GM10847 (cell line): ENCODE measurements around the gene SGCE.

Source experiments
- POLR2A ChIP-seq: IDR thresholded peaks from 2 replicates; pipeline ENCODE4 v1.6.1; 2011; ENCODE audit not compliant: insufficient read length; ENCODE audit errors: extremely low read depth

The SGCE gene

DNA sequence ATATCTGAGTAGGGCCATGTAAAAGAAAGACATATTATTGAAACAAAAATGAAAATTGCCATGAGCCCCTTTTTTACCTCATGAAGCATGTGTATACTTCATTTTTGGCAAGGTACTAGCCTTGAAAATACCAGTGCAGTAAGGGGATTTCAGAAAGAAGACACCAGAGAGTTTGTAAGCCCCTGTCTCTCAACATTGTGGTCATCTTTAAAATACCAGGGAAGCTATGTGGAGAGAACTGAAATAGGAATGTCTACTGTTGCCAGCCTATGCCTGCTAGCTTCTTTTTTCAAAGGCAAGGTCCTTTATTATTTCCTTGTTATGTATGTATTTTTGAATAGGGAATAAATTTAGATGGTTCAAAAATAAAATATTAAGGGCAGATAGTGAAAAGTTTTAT, 88.5 kb downstream of the SGCE start:
- TF ChIP-seq POLR2A, result no peak

DNA sequence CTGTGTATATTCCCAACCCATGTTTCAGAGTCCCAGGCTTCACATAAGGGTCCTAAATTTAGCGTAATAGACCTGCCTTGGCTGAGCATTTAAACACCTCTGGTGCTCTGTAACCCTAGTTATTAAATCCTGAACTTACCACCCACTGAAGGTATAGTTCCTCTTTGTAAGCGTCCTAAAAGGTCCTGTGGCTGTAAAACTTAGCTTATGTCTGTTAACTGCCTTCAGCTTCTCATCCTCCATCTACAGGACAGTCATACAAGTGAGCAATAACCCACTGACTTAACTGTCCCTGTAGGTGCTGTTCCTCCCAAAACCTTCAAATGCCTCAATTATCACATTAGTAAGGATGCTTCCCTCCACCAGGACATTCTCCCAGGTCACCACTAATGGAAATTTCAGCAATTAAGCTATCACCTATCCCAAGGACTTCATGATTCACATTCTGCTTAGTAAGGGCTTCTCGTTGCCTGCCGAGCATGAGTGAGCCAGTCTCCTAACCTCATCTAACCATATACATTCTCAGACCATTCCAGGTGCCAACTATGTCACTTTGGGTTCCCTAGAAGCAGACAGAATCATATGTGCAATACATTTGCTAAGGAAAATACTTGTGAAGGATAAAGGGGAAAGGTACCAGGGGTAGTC, 90.6 kb downstream of the SGCE start:
- no peak for TF ChIP-seq POLR2A

DNA sequence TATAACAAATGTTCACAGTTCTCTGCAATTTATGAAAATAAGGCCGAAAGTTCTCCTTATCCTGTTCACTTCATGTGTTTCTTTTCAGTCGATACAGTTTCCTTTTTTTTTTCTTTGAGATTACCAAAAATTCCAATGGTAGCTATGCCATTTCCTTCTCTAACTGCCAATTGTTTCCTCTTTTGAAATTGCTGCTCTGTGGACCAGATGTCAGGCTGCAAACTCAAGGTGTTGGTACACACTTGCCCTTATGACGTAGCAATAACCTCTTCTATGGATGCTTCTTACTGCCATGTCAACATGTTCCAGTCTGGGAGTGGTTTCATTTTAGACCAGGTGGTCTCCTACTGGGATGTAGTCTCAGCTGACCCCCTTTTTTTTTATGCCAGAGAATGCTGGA, 93.4 kb downstream of the SGCE start:
- no peak for TF ChIP-seq POLR2A

DNA sequence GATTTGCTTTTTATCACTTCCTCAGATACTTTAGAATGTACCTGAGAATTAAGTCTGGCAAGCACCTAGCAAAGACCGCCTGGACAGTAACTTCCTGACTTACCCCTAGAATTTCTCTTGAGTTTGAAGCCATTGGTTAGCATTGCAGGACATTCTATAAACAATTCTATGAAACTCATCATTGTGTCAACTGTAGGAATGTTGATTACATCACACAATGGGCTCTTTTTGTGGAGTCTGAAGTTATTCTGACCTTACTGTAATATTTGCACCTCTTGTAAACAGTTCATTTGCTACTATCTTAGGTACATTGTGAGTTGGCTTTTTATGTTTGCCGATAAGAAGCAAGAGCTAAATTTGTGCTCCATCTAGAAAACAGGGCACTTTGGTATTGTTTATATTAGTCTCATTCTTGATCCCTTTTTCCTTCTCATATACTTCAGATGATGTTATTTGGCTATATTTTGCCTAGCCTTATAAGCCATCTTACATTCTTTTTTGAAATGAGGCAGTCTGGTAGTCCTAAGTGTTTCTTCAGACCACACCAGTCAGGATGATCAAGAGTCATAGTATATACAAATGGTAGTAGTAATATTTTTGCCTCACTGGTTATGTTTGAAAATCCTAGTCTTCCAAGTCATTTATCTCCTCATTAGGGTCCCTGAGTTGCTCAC, 94.0 kb downstream of the SGCE start:
- no peak for TF ChIP-seq POLR2A

DNA sequence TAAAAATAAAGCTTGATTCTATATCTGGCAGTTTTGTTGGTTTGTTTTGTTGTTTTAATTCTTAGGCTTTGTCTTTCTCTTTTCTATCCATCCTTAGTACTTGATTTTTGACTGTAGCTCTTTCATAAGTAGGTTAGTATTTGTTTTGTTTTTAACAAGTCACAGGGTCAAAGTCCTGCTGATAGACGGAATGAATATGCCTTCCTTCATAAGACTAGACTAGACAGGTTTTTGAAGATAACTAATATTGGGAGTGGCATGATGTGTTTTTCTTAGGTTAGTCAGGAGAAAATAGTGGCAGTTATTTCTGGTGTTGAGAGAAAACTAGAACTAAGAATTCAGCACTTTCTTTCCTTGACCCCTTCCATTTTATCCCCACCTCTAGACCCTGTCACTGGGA, 96.0 kb downstream of the SGCE start:
- TF ChIP-seq POLR2A, result no peak

DNA sequence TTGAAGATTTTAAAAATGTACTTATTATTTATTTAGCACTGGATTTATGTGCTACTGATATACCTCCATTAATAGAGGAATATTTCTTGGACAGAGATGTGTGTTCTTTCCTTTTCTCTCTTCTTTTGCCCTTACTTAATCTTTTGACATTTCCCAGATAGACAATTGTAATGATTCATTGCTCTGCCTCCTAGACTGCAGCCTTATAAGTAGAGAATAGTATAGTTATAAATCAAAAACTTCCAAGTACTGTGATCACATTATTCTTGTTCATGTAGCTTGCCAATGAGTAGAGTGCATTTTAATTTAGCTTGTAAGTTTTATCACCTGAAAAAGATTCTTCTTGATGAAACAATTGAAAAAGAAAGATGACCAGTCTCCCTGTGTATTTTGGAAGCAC, 98.7 kb downstream of the SGCE start:
- no peak for TF ChIP-seq POLR2A

DNA sequence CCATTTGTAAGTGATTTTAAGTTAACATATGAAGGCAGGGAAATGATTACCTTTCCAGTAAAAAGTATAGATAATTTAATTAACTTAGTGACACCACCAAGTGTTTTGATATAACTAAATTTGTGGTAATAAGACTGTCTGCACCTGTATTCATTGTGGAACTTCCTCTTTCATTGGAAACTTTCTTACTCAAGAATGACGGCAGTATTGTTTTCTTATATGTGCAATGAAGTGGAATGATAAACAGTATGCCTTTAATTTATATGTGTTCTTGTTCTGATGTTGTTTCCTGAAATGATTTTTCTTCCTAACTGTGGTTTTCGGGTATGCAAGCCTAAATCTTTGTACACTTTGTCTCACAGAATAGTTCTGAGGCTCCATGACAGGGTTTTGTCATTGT, 99.9 kb downstream of the SGCE start:
- no peak for TF ChIP-seq POLR2A

DNA sequence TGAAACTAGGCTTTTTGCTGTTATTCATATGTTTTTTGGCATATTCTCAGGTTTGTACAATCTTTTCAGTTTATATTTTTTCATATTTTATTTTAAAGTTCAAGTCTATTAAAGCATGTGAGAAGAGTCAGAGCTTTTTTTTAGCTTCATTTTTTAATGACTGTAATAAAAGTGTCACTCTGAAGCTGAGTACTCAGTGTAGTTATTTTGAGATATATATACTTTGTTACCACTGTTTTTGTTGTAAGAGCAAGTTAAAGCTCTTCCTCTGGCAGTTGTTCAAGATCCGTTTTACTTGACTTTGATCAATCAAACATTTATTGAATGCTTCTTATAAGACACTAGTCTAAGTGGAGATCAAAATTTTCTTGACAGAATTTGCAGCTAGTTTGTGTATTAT, 108.8 kb downstream of the SGCE start:
- TF ChIP-seq POLR2A, result no peak

DNA sequence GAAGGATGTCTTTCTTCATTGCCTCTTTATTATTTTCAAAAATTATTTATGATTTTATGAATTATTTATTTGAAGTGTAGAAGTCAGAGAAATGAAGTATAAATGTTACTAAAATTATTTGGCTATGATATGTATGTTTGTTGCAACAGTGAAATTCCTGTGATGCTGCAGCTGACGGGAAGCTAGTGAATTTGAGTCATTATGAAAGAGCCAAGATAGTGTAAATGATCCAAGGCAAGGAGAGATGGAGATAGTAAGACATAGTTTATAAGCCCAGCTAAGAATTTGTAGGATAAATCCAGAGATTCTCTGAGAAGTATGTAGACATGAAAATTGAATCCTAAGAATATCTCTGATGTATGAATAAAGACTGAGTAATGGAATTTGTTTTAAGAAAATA, 115.5 kb downstream of the SGCE start:
- no peak for TF ChIP-seq POLR2A
